ENCODE measurements around the gene USP34. TPM values are rescaled to one million over a fixed set of nuclear protein-coding genes. Genes with fewer than 3 reads are reported as not detected.

USP34 gene
- total and polyA plus RNA-seq, 2 of the 8 experiments (the other 6 are each of a cell fraction or from before 2014, with no cell fraction given) = 56.7 to 91.7 TPM

DNA sequence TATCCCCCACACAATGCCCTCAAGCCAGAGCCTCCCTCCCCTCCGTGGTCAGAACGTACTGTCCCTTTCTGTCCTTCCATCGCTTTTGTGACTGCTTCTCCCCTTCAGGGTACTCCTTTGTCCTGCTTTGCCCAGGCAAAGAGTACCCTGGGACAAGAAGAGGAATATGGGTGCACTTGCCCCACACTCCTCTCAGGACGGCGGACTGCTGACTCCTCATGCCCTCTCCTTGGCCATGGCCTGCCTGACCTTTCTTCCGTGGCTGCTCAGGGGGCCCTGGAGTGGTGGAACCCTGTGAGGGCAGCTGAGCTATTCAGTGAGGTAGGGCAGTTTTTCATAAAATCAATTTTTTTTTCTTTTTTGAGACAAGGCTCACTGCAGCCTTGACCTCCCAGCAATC is 290.2 kb downstream of the USP34 start (continued):
- TF ChIP-seq CBX8 (IDR thresholded peaks at IDR 0.05; ENCODE audit: borderline replicate concordance, low read depth, low read length) = no peak

Data from H1 (cell line).